Stimulated activated effector memory CD8-positive, alpha-beta T cell treated with anti-CD3 and anti-CD28 coated beads, Interleukin-12 subunit alpha, Interleukin-12 subunit beta, amount 100 ng/mL, for 72 hours (primary cell): ENCODE measurements around the gene BBX.
"Not testable (repeated sequence)": the region's sequence is repeated elsewhere in the genome, so short reads cannot be mapped to it uniquely, and the experiment has no call there.

Experiments
- ATAC-seq: fragments of 150-1000 bp; cut with Tn5 transposase; 2 replicates; pipeline ENCODE4 v1.10.0; 2021
- DNase-seq, 2 donors: peaks; one replicate each; pipeline ENCODE4 v3.0.0; 2021 to 2022; ENCODE audit warnings: low spot score in 2 of 2
- H3K27ac Mint-ChIP-seq: one replicate; pipeline ENCODE4 v1.8.0; 2022; ENCODE audit warnings: mild to moderate bottlenecking, mixed read lengths
- H3K36me3 Mint-ChIP-seq: one replicate; pipeline ENCODE4 v1.8.0; 2022; ENCODE audit warnings: mild to moderate bottlenecking, mixed read lengths
- H3K4me1 Mint-ChIP-seq: one replicate; pipeline ENCODE4 v1.8.0; 2022; ENCODE audit warnings: mixed read lengths
- H3K4me3 Mint-ChIP-seq: one replicate; pipeline ENCODE4 v1.8.0; 2022; ENCODE audit warnings: mild to moderate bottlenecking, mixed read lengths
- H3K9me3 Mint-ChIP-seq: one replicate; pipeline ENCODE4 v1.8.0; 2022; ENCODE audit warnings: mixed read lengths

Gene BBX

DNA sequence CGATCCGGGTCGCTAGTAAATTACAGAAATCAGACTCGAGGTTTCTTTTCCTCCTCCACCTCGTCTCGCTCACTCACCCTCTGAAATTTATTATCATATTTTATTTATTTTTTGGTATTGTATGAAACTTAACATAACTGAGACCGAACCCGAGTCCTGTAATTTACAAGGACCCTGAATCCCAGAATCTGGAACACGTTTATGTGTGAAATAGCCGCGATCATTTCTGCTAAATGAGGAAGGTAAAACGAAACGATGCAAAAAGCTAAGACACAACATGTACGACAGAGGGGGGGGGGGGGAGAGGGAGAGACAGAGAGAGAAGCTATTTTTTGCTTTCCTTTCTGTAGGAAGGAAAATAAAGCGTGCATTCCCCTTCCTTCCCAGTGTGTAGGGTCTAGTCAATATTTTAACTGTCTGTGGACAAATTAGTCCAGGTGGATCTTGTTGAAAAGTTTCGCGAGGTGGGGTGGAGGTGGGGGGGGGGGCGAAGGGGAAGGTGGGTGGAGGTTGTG lies 1.6 kb downstream of the BBX start:
- ATAC-seq, result no peak
- peak in 1 of 2 donors; percentile 68 for DNase-seq
- H3K27ac Mint-ChIP-seq, result peak overlapping the region; percentile 69
- H3K4me3 Mint-ChIP-seq, result peak overlapping the region; percentile 99
- peaks cover 22% of the 10 kb centered on the region for H3K36me3 Mint-ChIP-seq
- H3K9me3 Mint-ChIP-seq, result no peaks in the 10 kb centered on the region
- peaks cover 19% of the 10 kb centered on the region for H3K4me1 Mint-ChIP-seq

DNA sequence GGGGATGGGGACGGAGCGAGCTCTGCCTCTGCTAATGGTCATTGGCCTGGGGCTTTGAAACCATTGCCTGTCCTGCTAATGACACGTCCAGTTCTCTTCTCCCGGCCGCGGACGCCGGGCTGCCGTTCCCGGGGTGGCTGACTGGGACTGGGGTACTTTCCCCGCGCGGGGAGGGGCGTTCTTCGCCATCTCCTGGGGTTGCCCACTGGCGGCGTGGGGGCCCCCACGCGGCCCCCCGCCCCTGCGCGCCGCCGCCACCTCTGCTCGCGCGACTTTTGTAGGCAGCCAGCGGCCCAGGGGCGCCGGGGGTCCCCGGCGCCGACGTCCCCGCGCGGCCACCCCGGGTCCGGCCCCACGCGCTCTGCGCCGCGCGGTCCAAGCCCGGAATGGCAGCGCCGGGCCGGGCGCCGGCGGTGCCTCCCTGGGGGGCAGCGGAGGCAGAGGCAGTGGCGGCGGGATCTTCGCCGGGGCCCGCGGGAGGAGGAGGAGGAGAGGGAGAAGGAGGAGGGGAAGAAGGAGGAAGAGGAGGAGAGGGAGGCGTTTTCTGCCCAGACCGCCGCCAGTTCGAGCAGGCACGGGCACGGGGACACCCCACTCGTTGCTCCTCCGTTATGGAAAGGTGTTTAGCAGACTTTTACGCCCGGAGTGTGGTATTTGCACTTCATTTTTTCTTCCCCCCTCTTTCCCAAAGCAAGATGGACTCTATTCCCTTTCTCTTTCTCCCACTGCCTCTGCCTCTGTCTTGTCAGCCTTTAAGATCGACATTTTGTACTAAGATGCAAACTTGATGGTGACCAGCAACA lies 2.3 kb downstream of the BBX start:
- Mint-ChIP-seq H3K4me3 (peak overlapping the region; percentile 99), H3K36me3 (peaks cover 26% of the 10 kb centered on the region), H3K4me1 (peaks cover 19% of the 10 kb centered on the region), H3K9me3 (no peaks in the 10 kb centered on the region), H3K27ac (peak overlapping the region; percentile 94)
- ATAC-seq (peak; percentile 8), DNase-seq (peak; percentile 20 to 70)

DNA sequence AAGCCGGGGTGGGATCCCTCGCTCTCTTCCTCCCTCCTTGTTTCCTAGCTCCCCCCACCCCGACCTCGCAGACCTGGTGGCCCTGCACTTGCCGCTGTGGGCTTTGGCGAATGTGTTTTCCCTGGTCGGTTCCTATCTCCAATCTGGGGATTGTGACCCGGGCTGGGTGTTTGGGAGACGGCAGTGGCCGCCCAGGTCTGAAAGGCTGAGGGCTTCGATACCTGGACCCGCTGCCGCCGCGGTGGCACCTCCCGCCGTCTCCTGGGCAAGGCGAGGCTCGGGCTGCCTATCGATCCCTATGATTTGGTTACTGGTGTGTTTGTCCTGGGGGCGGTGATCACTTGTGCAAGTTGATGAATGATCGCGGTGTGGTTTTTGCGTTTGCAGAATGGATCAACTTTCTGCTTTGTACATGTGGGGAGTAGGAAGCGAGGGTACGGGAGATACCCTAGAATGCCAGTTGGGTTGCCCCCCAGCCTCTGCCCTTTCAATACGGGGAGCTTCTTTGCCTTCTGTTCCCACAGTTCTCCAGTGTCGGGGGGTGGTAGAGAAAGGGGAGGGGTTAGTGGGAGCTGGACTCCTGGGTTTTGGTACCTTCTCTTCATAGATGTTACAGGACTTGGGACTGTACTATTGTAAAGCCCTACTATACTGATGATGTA lies 3.0 kb downstream of the BBX start:
- peak overlapping the region; percentile 94 for H3K27ac Mint-ChIP-seq
- peaks cover 27% of the 10 kb centered on the region for H3K36me3 Mint-ChIP-seq
- no peak for ATAC-seq
- no peaks in the 10 kb centered on the region for H3K9me3 Mint-ChIP-seq
- H3K4me1 Mint-ChIP-seq, result peaks cover 19% of the 10 kb centered on the region
- H3K4me3 Mint-ChIP-seq, result peak overlapping the region; percentile 99
- peak in 1 of 2 donors; percentile 7 for DNase-seq

DNA sequence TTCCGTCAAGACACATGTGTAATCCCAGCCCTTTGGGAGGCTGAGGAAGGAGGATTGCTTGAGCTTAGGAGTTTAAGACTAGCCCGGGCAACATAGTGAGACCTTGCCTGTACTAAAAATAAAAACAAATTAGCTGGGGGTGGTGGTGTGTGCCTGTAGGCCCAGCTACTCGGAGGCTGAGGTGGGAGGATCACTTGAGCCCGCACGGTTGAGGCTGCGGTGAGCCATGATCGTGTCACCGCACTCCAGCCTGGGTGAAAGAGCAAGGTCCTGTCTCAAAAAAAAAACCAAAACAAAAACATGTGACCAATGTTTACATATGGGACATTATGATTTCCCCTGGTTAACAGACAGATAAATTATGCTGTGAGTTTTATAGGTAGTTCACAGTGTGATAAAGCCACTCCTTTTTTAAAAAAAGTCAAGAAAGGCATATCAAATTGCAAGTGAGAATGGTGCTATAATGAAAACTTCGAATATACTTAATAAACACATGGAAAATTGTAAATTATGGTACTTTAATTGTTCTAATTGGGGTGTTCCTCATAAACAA lies 9.2 kb downstream of the BBX start:
- ATAC-seq (no peak), DNase-seq (no peak)
- Mint-ChIP-seq H3K9me3 (no peaks in the 10 kb centered on the region), H3K27ac (no peak overlapping the region), H3K4me3 (no peak overlapping the region), H3K4me1 (no peaks in the 10 kb centered on the region), H3K36me3 (peaks cover 11% of the 10 kb centered on the region)

DNA sequence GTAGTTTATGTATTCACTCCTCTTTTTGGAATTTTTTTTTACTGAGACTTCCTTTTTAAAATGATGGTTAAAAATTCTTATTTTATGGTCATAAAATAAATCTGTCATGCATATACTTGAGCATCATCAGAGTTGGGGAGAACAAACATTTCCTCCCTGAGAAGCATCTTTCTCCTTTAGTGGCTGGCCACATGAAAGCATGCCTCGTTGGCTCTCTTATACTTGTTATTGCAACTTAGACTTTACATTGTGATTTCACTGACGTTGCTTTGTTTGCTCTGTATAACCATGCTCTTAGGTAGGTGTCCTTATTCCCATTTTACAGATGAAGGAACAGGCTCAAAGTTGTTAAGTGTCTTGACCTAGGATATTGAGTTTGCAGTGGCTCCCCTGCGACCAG lies 18.1 kb downstream of the BBX start:
- DNase-seq (no peak), ATAC-seq (no peak)
- H3K27ac Mint-ChIP-seq, result no peak overlapping the region
- peaks cover 10% of the 10 kb centered on the region for H3K4me1 Mint-ChIP-seq
- H3K4me3 Mint-ChIP-seq, result no peak overlapping the region
- H3K36me3 Mint-ChIP-seq, result no peaks in the 10 kb centered on the region
- H3K9me3 Mint-ChIP-seq, result no peaks in the 10 kb centered on the region

DNA sequence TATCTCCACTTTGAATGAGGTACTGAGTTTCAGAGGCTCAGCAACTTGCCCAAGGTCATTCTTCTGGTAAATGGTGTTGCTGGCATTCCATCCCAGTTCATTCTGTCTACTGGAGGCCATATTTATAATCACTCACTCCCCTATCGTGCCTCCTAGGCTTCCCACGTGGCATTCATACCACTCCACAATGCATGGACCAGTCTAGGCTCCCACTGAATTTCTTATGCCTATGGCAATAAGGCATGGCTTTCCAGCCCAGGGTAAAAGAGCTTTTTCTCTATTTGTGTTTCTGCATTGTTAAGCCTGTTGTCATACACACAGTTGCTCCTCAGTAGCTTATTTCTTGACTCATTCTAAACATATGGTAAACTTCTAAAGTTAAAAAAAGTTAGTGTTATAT lies 19.9 kb downstream of the BBX start:
- H3K9me3 Mint-ChIP-seq, result no peaks in the 10 kb centered on the region
- ATAC-seq (no peak), DNase-seq (no peak)
- H3K4me1 Mint-ChIP-seq, result peaks cover 19% of the 10 kb centered on the region
- no peak overlapping the region for H3K27ac Mint-ChIP-seq
- H3K4me3 Mint-ChIP-seq, result no peak overlapping the region
- no peaks in the 10 kb centered on the region for H3K36me3 Mint-ChIP-seq

DNA sequence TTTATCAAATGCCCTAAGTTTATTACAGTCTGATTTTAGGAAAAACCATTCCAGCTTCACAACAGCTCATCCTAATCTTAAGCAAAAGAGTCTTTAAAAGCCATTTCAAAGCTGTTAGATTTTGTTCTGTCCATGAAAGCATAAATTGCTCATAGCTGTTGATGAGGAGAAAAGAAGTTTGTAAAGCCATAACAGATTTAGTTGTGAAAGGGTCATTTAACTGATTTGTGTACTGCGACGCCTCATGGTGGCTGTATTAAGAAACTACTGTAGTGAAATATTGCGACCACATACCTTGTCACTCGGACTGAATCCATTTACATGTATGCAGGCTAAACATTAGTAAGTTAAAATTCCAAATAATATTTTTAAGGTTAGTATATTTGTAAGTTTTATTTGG lies 20.9 kb downstream of the BBX start:
- H3K4me3 Mint-ChIP-seq, result no peak overlapping the region
- peaks cover 5% of the 10 kb centered on the region for H3K36me3 Mint-ChIP-seq
- H3K4me1 Mint-ChIP-seq, result peaks cover 21% of the 10 kb centered on the region
- no peak for DNase-seq
- ATAC-seq, result no peak
- peaks cover 2% of the 10 kb centered on the region for H3K9me3 Mint-ChIP-seq
- H3K27ac Mint-ChIP-seq, result no peak overlapping the region

DNA sequence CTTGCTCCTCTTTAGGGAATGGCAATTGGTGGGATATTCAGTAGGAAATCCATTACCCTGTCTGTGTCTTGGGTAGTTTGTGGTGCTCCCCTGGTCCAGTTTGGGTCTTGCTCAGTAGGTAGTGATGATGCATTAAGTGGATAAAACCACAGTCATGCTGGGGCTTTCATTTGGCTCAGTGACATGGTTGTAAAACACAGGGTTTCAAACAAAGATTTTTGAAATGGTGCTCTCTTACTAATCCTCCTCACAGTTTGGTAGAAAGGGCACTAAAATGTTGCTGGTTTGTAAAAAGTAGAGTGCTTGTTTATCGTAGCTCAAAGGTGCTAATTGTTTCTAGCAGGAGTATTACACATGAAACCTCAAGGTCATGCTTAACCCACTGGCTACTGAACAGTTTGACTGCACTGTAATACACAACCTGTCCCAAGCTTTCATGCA lies 22.9 kb downstream of the BBX start:
- H3K4me1 Mint-ChIP-seq, result peaks cover 31% of the 10 kb centered on the region
- no peak overlapping the region for H3K27ac Mint-ChIP-seq
- H3K36me3 Mint-ChIP-seq, result peaks cover 11% of the 10 kb centered on the region
- H3K9me3 Mint-ChIP-seq, result peaks cover 2% of the 10 kb centered on the region
- ATAC-seq (peak; percentile 89), DNase-seq (no peak)
- H3K4me3 Mint-ChIP-seq, result no peak overlapping the region

DNA sequence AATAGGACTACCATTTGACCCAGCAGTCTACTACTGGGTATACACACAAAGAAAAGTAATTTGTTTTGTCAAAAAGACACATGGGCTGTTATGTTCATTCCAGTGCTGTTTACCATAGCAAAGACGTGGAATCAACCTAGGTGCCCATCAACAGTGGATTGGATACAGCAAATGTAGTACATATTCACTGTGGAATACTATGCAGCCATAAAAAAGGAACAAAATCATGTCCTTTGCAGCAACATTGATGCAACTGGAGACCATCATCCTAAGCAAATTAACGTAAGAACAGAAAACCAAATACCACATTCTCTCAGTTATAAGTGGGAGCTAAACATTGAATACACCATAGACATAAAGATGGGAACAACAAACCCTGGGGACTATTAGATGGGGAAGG lies 25.8 kb downstream of the BBX start:
- DNase-seq (no peak), ATAC-seq (no peak)
- no peak overlapping the region for H3K4me3 Mint-ChIP-seq
- H3K36me3 Mint-ChIP-seq, result peaks cover 13% of the 10 kb centered on the region
- H3K9me3 Mint-ChIP-seq, result peaks cover 2% of the 10 kb centered on the region
- no peak overlapping the region for H3K27ac Mint-ChIP-seq
- peaks cover 32% of the 10 kb centered on the region for H3K4me1 Mint-ChIP-seq

DNA sequence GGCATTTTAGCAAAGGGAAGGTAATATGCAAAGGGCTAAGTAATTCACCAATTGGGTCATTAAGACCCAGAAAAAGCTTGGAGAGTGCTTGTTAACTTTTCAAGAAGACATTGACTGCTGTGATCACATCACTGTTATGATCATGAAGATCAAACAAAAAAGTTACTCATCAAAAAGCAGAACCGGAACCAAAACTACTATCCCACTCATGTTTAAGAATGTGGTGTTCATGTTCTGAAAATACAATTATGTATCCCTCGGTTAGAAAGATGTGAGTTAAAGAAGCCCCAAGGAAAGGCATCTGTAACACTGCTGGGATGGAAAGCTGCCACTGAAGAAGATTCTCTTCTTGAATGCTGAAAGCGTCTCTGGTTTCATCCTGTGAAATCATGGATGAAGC lies 32.6 kb downstream of the BBX start:
- no peak overlapping the region for H3K27ac Mint-ChIP-seq
- H3K4me3 Mint-ChIP-seq, result no peak overlapping the region
- peaks cover 31% of the 10 kb centered on the region for H3K4me1 Mint-ChIP-seq
- ATAC-seq (no peak), DNase-seq (no peak)
- H3K9me3 Mint-ChIP-seq, result no peaks in the 10 kb centered on the region
- peaks cover 5% of the 10 kb centered on the region for H3K36me3 Mint-ChIP-seq

DNA sequence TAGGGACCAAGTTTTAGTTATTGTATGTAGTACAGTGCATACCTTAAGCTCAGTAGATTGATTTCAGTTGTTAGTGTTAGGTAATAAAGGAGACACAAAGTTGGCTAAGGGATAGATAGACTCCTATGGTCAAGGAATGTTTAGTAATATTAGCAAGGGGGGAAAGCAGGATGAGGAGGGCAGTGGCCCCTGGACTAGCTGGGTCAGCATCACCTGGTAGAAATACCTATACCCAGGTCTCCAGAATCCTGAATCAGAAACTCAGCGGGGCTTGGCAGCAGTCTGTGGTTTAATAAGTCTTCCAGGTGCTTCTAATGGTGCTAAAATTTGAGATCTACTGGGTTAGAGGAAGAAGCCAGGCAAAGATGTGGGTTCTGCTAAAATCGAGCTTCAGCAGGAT lies 35.0 kb downstream of the BBX start:
- Mint-ChIP-seq H3K4me1 (peaks cover 27% of the 10 kb centered on the region), H3K27ac (no peak overlapping the region), H3K4me3 (no peak overlapping the region), H3K9me3 (no peaks in the 10 kb centered on the region), H3K36me3 (no peaks in the 10 kb centered on the region)
- DNase-seq, result no peak
- ATAC-seq, result no peak

DNA sequence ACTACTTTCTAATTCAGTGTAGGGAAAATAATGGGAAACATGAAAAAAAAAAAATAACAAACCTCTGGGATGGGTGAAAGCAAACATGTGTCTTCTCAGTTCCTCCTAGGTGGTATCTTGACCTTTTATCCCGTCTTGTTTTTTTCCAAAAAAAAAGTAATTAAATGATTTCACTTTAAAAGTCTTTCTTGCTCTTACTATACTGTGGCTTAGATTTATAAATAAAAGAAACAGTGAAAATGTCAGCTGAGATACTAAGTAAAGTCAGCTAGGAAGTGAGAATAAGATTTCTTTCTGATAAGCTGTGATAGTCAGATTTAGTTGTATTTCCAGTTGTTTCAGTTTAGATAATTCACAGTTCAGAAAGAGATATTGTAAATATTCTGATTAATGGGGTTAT lies 37.4 kb downstream of the BBX start:
- Mint-ChIP-seq H3K27ac (no peak overlapping the region), H3K9me3 (no peaks in the 10 kb centered on the region), H3K4me1 (peaks cover 22% of the 10 kb centered on the region), H3K4me3 (no peak overlapping the region), H3K36me3 (no peaks in the 10 kb centered on the region)
- DNase-seq (no peak), ATAC-seq (no peak)

DNA sequence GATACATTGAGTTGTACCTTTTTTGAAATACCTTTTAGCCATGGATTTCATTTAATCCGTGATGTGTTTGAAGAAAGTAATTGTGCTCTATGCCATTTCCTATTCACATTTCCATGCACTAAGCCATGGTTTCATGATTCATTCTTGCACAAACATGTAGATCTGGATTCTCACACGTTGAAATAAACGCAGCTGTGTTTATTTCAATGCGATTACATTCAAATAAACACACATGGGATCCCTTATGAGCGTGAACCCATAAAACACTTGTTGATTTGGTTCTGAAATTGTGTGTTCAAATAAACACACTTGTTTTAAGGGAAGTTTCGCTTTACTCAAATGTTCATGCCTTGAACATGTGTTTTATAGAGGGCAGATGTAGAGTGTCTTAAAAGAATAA lies 39.2 kb downstream of the BBX start:
- no peaks in the 10 kb centered on the region for H3K9me3 Mint-ChIP-seq
- no peak overlapping the region for H3K27ac Mint-ChIP-seq
- DNase-seq (no peak), ATAC-seq (no peak)
- no peaks in the 10 kb centered on the region for H3K36me3 Mint-ChIP-seq
- H3K4me3 Mint-ChIP-seq, result no peak overlapping the region
- H3K4me1 Mint-ChIP-seq, result peaks cover 22% of the 10 kb centered on the region

DNA sequence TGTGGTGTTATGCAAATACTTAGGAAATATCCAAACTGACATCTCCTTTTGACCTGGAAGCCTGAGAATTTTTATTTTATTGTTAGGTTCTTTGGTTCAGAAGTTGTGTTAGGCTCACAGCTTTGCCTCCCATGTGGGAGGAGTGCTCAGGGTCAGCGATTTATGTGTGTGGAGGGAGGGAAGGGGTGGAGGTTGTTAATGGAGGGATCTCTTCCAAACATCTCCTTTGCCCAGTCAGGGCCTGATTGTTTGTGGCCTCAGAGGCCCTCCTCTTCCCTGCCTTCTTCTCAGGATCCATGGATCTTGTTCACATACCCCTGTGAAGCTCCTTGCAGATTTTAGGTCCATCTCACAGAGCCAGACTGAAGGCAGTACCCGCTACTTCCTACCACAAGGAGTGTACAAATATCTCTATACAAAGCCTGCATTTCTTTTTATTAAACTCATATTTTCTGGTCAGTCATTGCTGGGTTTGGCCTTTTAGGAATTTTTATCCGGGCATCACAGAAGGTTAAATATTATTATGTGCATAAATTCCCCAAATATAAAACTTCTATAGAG lies 40.3 kb downstream of the BBX start:
- H3K4me3 Mint-ChIP-seq, result no peak overlapping the region
- ATAC-seq (no peak), DNase-seq (no peak)
- H3K27ac Mint-ChIP-seq, result no peak overlapping the region
- H3K36me3 Mint-ChIP-seq, result no peaks in the 10 kb centered on the region
- H3K4me1 Mint-ChIP-seq, result peaks cover 21% of the 10 kb centered on the region
- no peaks in the 10 kb centered on the region for H3K9me3 Mint-ChIP-seq

DNA sequence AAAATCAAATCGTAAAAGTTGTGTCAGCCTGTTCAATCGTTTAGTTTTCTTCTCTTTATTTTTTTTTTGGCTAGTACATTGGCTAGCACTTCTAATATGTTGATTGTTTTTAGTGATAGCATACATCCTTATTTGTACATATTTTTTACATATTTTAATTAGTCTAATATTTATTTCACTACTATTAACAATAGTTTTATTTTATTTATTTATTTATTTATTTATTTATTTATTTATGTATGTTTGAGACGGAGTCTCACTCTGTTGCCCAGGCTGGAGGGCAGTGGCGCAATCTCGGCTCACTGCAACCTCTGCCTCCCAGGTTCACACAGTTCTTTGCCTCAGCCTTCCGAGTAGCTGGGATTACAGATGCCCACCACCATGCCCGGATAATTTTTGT lies 42.5 kb downstream of the BBX start:
- not testable (repeated sequence) for ATAC-seq, H3K9me3 Mint-ChIP-seq, H3K4me3 Mint-ChIP-seq, H3K27ac Mint-ChIP-seq, H3K36me3 Mint-ChIP-seq, DNase-seq
- H3K4me1 Mint-ChIP-seq, result peaks cover 14% of the 10 kb centered on the region
